Measurements from ENCODE around the gene SYNE3. TPM values are rescaled to one million over a fixed set of nuclear protein-coding genes. Genes with fewer than 3 reads are reported as not detected.
A peak's percentile ranks its signal among the peaks of the same experiment; 100 is the strongest.

SYNE3 gene
- total RNA-seq, 1 donor from 2014 or later: 13.6 TPM

- no peak for DNase-seq (ENCODE audit: low spot score)
- ATAC-seq: no peak
Measured at GRCh38 chr14:95541932-95542930, 25.8 kb upstream of the SYNE3 start.

GRCh38 chr14:95541346-95541745 lies 24.9 kb upstream of the SYNE3 start:
- no peak for ATAC-seq
- DNase-seq (ENCODE audit: low spot score): no peak

GRCh38 chr14:95540236-95540855 lies 23.9 kb upstream of the SYNE3 start:
- ATAC-seq (no peak), DNase-seq (ENCODE audit: low spot score) (no peak)

GRCh38 chr14:95538801-95539509 lies 22.5 kb upstream of the SYNE3 start:
- ATAC-seq (no peak), DNase-seq (ENCODE audit: low spot score) (no peak)

- peak; percentile 71 for DNase-seq (ENCODE audit: low spot score)
- peak; percentile 29 for ATAC-seq
Measured at GRCh38 chr14:95537298-95538089, 21.0 kb upstream of the SYNE3 start.

- ATAC-seq (no peak), DNase-seq (ENCODE audit: low spot score) (no peak)
Measured at GRCh38 chr14:95536671-95537070, 20.2 kb upstream of the SYNE3 start.

- DNase-seq (ENCODE audit: low spot score): no peak
- ATAC-seq: no peak
Measured at GRCh38 chr14:95536036-95536593, 19.7 kb upstream of the SYNE3 start.

GRCh38 chr14:95535226-95536021 lies 19.0 kb upstream of the SYNE3 start:
- ATAC-seq (no peak), DNase-seq (ENCODE audit: low spot score) (no peak)

- DNase-seq (ENCODE audit: low spot score) (peak; percentile 100), ATAC-seq (peak; percentile 84)
Measured at GRCh38 chr14:95534299-95535225, 18.1 kb upstream of the SYNE3 start, which contains the start of gene GLRX5. GLRX5 (plus strand) TSS chr14:95535050; CDS start chr14:95535090, 40 bp downstream.

GRCh38 chr14:95533822-95534221 lies 17.4 kb upstream of the SYNE3 start:
- no peak for ATAC-seq
- DNase-seq (ENCODE audit: low spot score): no peak

GRCh38 chr14:95533391-95533821 lies 17.0 kb upstream of the SYNE3 start:
- ATAC-seq (no peak), DNase-seq (ENCODE audit: low spot score) (no peak)

GRCh38 chr14:95531969-95532368 lies 15.5 kb upstream of the SYNE3 start:
- DNase-seq (ENCODE audit: low spot score): no peak
- no peak for ATAC-seq

- ATAC-seq (no peak), DNase-seq (ENCODE audit: low spot score) (no peak)
Measured at GRCh38 chr14:95531473-95531872, 15.0 kb upstream of the SYNE3 start.

GRCh38 chr14:95530473-95531276 lies 14.2 kb upstream of the SYNE3 start:
- DNase-seq (ENCODE audit: low spot score) (no peak), ATAC-seq (no peak)

- ATAC-seq (no peak), DNase-seq (ENCODE audit: low spot score) (no peak)
Measured at GRCh38 chr14:95529216-95529615, 12.8 kb upstream of the SYNE3 start.

- ATAC-seq: peak; percentile 44
- DNase-seq (ENCODE audit: low spot score): no peak
Measured at GRCh38 chr14:95527387-95528002, 11.0 kb upstream of the SYNE3 start.
